ENCODE results near the gene FLT1.

Gene FLT1

DNA sequence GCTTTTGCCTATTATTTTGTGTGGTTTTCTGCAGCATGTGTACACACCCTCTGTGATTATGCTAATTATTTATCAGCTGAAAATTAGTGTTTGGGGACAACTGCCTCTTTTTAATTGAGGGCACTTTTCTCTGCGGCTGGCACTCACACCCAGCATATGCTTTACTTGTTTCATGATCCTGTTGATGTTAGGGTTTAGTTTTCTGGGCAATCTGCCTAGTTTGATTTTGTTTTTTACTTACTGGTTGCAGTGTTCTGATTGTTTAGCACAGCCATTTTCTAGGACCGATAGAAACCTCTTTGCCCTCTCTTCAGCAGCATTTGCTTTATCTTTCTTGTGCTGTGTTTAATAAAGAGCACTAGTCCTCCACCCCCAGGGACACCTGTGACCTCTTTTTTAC is 195.0 kb downstream of the FLT1 start:
- no peak for DNase-seq

DNA sequence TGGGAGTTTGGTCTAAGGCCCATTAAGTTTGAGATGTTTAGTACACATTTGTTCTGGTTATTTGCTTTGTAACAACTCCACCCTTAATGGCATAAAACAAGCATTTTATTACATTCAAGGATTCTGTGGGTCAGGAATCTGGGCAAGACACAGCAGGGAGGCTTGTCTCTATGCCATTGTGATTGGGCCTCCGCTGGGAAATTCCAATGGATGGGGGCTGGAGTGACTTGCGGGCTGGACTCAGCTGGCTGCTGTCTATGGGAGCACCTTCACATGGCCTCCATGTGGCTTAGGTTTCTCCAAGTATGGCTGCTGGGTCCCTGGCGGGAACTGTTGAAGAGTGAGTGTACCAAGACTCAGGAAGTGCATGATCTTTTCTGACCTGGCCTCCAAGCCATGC is 197.6 kb downstream of the FLT1 start:
- DNase-seq: no peak

DNA sequence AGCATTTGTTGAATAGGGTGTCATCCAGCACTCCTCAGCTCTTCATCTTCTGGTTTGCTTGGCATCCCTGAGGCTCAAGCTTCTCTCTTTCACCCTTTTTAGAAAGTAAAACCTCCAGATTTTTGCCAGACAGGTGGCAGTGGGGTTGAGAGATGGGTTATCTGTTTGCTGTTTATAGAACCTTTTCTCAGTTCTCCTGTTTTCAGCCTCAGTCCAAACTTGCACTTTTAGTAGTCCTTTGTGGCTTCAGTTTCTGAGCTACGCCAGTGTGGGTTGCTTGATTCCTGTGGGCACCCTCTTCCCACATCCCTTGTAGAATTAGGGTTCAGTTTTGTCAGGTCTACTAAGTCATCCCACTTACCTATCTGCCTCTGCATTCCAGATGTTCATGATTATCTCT is 208.7 kb downstream of the FLT1 start:
- DNase-seq: no peak

DNA sequence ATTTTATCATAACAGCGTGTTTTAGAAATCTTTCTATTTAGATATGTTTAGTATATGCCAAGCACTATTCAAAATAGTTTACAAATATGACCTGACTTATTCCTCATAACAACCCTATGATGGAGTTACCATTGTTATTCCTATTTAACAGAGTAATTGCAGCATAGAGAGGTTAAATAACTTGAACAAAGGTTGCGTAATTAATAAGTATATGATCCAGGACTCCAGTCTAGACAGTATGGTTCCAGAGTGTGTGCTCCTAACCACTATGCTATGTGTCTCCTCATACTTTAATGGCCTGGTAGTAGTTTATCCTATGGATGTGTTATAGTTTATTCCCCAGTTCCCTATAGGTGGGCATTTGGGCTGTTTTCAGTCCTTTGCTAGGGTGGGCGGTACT is 211.3 kb downstream of the FLT1 start:
- DNase-seq: no peak

DNA sequence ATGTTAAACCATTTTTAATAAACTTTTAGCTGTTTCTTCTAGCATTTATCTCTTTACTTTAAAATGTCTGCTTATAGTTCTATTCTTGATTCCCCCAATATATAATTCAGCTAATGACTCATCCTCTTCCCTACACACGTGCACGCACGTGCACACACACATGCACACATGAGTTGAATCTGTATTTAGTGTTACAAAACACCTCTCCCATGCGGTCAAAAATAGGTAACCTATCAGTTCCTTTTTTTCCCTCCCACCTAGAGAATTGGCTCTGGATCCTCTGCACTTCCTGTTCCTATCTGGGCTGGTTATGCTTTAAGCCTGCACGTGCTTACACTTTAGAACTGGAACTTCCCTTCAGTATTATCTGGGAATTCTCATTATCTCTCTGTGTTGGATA is 212.5 kb downstream of the FLT1 start:
- DNase-seq: no peak

DNA sequence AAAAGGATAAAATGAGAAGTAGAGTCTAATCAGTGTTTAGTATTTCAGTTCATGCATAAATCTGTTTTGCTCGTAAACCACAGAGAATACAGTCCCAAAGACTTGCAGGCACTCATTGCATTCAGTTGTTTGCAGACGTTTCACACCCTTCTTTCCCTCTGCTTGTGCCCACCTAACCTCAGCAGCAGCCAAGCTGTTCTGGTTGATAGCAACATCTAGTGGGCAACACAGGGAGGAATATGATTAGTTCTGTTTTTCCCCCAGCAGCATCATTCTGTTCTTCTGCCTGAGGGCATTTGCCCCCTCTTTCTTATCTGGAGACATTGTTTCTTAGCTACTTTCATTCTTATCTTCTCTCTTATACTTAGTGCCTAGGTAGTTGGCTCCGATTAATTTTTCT is 221.0 kb downstream of the FLT1 start:
- DNase-seq: no peak

DNA sequence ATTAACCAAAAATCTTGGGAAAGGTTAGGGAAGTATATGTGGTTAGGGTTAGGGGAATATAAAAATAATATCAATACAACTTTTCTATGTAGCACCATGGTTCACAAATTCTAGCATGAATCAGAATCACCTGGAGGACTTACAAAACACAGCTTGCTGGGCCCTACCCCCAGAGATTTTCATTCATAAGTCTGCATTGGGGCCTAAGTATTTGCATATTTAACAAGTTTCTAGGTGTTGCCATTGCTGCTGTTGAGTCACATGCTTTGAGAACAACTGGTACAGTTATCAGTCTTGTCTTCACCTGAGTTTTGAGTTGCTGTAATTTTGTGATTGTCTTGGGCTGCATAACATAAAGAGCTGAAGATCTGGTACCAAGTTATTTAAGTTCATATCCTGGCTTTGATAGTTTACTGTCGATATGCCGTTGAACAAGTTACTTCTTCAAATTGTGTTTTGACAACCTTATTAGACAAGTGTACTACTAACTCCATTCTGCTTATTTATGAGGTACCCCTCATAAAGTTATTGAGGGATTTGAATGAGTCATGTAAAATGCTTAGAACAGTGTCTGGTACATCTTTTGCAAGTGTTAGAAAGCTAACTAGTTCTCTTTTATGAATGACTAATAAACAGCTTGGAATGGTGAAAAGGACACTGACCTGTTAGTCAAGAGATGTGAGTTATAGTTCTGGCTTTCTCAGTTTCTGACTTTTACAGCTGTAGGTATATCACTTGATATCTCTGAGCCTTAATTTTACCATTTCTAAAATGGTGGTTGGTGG is 223.7 kb downstream of the FLT1 start:
- DNase-seq: no peak

DNA sequence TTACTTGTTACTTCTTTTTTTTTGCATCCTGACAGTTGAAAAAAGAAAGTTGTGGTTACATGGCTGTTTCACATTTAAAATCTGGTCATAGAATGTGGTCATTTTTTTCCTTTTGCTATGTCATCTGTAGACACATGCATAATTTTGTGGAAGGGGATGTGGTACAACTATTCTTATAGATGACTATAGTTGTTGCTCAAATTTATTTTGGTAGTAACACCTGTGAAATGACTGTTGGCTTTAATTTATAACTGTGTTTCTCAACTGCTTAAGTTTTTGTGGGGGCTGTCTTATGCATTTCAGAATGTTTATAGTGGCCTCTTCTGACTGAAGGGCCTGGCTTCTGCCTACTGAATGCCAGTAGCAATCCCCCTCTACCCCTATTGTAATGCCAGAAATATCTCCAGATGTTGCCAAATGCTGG is 226.1 kb downstream of the FLT1 start:
- no peak for DNase-seq

DNA sequence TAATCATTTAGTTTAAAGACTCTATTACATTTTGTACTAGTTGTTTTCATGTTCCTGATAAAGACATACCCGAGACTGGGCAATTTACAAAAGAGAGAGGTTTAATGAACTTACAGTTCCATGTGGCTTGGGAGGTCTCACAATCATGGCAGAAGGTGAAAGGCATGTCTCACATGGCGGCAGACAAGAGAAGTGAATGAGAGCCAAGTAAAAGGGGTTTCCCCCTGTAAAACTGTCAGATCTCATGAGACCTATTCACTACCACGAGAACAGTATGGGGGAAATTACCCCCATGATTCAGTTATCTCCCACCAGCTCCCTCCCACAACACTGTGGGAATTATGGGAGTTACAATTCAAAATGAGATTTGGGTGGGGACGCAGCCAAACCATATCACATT is 227.4 kb downstream of the FLT1 start:
- DNase-seq: no peak

DNA sequence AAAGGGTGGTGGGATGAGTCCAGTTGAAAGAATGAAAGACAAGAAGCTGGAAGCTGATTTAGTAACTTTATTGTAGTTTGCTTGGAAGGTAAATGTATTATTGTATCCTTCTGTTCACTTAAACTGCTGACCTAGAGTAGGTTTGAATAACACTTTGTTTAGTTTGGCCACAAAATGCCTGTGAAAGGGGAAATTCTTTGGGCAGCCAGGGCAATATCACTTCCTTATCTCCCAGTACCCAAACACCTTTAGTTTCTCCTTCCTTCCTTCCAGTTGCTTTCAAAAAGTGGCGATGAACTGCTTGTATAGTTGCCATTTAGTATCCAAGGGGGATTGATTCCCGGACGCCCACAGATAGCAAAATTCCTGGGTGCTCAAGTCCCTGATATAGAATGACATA is 236.5 kb downstream of the FLT1 start:
- no peak for DNase-seq

DNA sequence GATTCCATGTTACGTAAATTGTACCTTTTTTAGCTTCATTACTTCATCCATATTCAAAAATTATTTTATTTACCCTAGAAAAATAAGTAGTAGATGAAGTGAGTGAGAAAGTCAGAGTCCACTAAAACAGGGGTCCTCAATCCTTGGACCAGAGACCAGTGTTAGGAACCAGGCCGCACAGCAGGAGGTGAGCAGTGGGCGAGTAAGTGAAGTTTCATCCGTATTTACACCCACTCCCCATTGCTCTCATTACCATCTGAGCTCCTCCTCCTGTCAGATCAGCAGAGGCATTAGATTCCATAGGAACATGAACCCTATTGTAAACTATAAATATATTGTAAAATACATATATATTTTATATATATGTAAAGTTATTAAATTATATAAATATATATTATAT is 237.6 kb downstream of the FLT1 start:
- no peak for DNase-seq

DNA sequence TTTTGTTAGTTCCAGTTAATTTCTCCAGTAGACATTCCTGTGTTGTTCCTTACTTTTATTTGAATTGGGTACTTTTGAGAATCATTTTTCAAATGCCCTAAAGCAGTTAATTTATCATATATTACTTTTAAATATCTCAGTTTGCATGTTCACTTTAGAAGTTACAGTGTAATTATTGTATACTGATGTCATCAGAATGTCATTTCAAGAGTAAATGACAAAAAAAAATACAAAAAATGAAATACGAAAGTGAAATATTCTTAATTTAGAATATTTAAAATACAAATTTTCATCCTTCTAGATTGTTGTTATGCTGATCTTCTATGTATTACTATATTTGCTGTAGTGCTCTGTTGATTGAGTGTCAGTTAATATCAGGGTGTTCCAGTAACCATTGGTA is 242.4 kb downstream of the FLT1 start:
- no peak for DNase-seq

DNA sequence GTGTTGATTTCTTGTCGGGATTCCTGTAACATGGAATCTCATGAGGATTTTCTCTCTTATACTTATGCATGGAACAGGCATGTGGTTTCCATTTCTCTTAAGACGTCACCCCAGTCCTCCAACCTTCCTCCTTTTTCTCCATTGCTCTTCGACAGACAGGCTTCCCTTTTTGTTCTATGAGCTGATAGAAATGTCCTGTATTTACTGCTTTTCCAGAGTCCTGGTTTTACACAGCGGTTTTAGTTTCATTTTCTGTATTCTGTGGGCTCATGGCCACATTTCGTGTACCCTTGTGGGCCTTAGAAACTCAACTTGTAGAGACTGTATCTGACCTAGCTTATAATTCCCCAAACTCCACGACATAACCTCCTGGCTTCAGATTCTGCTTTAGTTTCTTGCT is 243.5 kb downstream of the FLT1 start:
- DNase-seq: no peak

DNA sequence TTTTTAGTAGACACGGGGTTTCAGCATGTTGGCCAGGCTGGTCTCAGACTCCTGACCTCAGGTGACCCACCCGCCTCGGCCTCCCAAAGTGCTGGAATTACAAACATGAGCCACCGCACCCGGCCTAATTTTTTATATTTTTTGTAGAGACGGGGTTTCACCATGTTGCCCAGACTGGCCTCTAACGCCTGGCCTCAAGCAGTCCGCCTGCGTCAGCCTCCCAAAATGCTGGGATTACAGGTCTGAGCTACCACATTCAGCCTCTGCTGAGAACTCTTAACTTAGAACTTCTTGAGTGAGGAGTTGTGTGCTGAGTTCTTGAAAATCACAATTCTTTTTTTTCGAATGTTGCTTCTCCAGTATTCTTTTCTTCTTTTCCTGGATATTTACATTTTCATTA is 244.4 kb downstream of the FLT1 start:
- no peak for DNase-seq
